H9 (cell line): ENCODE measurements around the gene OR14A2. TPM values are rescaled to one million over a fixed set of nuclear protein-coding genes. Genes with fewer than 3 reads are reported as not detected.

ENCODE experiments used
- DNase-seq: peaks from one replicate; pipeline ENCODE4 v3.0.0-alpha.2; 2017
- H2AFZ ChIP-seq: one replicate; pipeline ENCODE4 v1.6.1; 2013; ENCODE audit warnings: mild to moderate bottlenecking, low read length, control low read depth, moderate library complexity
- H2AK5ac ChIP-seq: 2 replicates; pipeline ENCODE4 v1.6.1; 2013; ENCODE audit warnings: low read length, control low read depth, mixed read lengths; ENCODE audit not compliant: insufficient read length
- H2BK120ac ChIP-seq: one replicate; pipeline ENCODE4 v1.6.1; 2013; ENCODE audit warnings: low read depth, mild to moderate bottlenecking, low read length, control low read depth, inconsistent platforms; ENCODE audit not compliant: poor library complexity, severe bottlenecking
- H2BK12ac ChIP-seq: 2 replicates; pipeline ENCODE4 v1.6.1; 2013; ENCODE audit warnings: low read length, control low read depth, mixed read lengths, low read depth; ENCODE audit not compliant: insufficient read length
- H2BK15ac ChIP-seq: 2 replicates; pipeline ENCODE4 v1.6.1; 2013; ENCODE audit warnings: low read depth, low read length, control low read depth
- H2BK20ac ChIP-seq: one replicate; pipeline ENCODE4 v1.6.1; 2013; ENCODE audit warnings: low read depth, mild to moderate bottlenecking, low read length, control low read depth, inconsistent platforms; ENCODE audit not compliant: poor library complexity, severe bottlenecking
- H2BK5ac ChIP-seq: 2 replicates; pipeline ENCODE4 v1.6.1; 2013; ENCODE audit warnings: low read length, control low read depth, mixed read lengths; ENCODE audit not compliant: insufficient read length
- H3K14ac ChIP-seq: 2 replicates; pipeline ENCODE4 v1.6.1; 2013; ENCODE audit warnings: low read length, control low read depth; ENCODE audit not compliant: insufficient read depth
- H3K18ac ChIP-seq: 2 replicates; pipeline ENCODE4 v1.6.1; 2013; ENCODE audit warnings: low read depth, mild to moderate bottlenecking, mixed read lengths, low read length, control low read depth; ENCODE audit not compliant: insufficient read length
- H3K23ac ChIP-seq: 2 replicates; pipeline ENCODE4 v1.6.1; 2013; ENCODE audit warnings: low read length, control low read depth, mixed read lengths, low read depth; ENCODE audit not compliant: insufficient read length
- H3K23me2 ChIP-seq: 2 replicates; pipeline ENCODE4 v1.6.1; 2013; ENCODE audit warnings: low read depth, mild to moderate bottlenecking, mixed read lengths, low read length, control low read depth; ENCODE audit not compliant: insufficient read length, poor library complexity, severe bottlenecking
- H3K27ac ChIP-seq: 2 replicates; pipeline ENCODE4 v1.5.1; 2013; ENCODE audit warnings: low read length, control low read depth, mixed read lengths, low read depth; ENCODE audit not compliant: insufficient read length
- H3K27me3 ChIP-seq: 2 replicates; pipeline ENCODE4 v1.6.1; 2013; ENCODE audit warnings: low read length, control low read depth, inconsistent platforms; ENCODE audit not compliant: insufficient read depth
- H3K4ac ChIP-seq: 2 replicates; pipeline ENCODE4 v1.6.1; 2013; ENCODE audit warnings: low read depth, mild to moderate bottlenecking, control low read depth, inconsistent platforms, low read length, moderate library complexity
- H3K4me1 ChIP-seq: 2 replicates; pipeline ENCODE4 v1.6.1; 2013; ENCODE audit warnings: low read length, control low read depth, inconsistent platforms; ENCODE audit not compliant: insufficient read depth
- H3K4me2 ChIP-seq: 2 replicates; pipeline ENCODE4 v1.6.1; 2013; ENCODE audit warnings: low read length, control low read depth, mixed read lengths; ENCODE audit not compliant: insufficient read length, insufficient read depth
- H3K56ac ChIP-seq: 2 replicates; pipeline ENCODE4 v1.6.1; 2013; ENCODE audit warnings: low read depth, mild to moderate bottlenecking, mixed read lengths, low read length, control low read depth; ENCODE audit not compliant: insufficient read length
- H3K79me1 ChIP-seq: 2 replicates; pipeline ENCODE4 v1.6.1; 2013; ENCODE audit warnings: low read depth, mild to moderate bottlenecking, moderate library complexity, low read length, control low read depth, inconsistent platforms; ENCODE audit not compliant: insufficient read depth, poor library complexity, severe bottlenecking
- H3K79me2 ChIP-seq: 2 replicates; pipeline ENCODE4 v1.6.1; 2013; ENCODE audit warnings: low read length, control low read depth, inconsistent platforms; ENCODE audit not compliant: insufficient read depth
- H3K9ac ChIP-seq: 2 replicates; pipeline ENCODE4 v1.6.1; 2013; ENCODE audit warnings: low read length, control low read depth, mixed read lengths; ENCODE audit not compliant: insufficient read length; ENCODE audit errors: extremely low read depth
- H3K9me3 ChIP-seq: one replicate; pipeline ENCODE4 v1.6.1; 2013; ENCODE audit warnings: low read depth, low read length, inconsistent platforms; ENCODE audit not compliant: control insufficient read depth
- H3T11ph ChIP-seq: one replicate; pipeline ENCODE4 v1.6.1; 2013; ENCODE audit warnings: mild to moderate bottlenecking, low read length, control low read depth, inconsistent platforms
- H4K20me1 ChIP-seq: one replicate; pipeline ENCODE4 v1.6.1; 2013; ENCODE audit not compliant: control insufficient read depth, insufficient read length, insufficient read depth
- H4K5ac ChIP-seq: 2 replicates; pipeline ENCODE4 v1.6.1; 2013; ENCODE audit warnings: low read depth, mild to moderate bottlenecking, mixed read lengths, low read length, control low read depth; ENCODE audit not compliant: insufficient read length
- H4K8ac ChIP-seq: replicated peaks from 2 replicates; pipeline ENCODE4 v1.6.1; 2013; ENCODE audit warnings: low read length, control low read depth, mixed read lengths, low read depth; ENCODE audit not compliant: insufficient read length
- H4K91ac ChIP-seq: 2 replicates; pipeline ENCODE4 v1.6.1; 2013; ENCODE audit warnings: low read depth, mild to moderate bottlenecking, moderate library complexity, mixed read lengths, low read length, control low read depth; ENCODE audit not compliant: insufficient read length
- H3K27ac Mint-ChIP-seq, 3 experiments: 2 replicates in 2 of 3; 3 replicates in 1 of 3; pipeline ENCODE4 v1.8.0; 2020 to 2021; ENCODE audit warnings: mixed read lengths in 3 of 3, mild to moderate bottlenecking in 1 of 3, moderate library complexity in 1 of 3
- H3K27me3 Mint-ChIP-seq: 2 replicates; pipeline ENCODE4 v1.8.0; 2021; ENCODE audit warnings: low read depth, mild to moderate bottlenecking, moderate library complexity, mixed read lengths
- H3K36me3 Mint-ChIP-seq, 3 experiments: 2 replicates in 2 of 3; 3 replicates in 1 of 3; pipeline ENCODE4 v1.8.0; 2020 to 2021; ENCODE audit warnings: low read depth in 3 of 3, mixed read lengths in 3 of 3; ENCODE audit not compliant: insufficient read depth in 1 of 3
- H3K4me1 Mint-ChIP-seq, 2 experiments: 2 replicates each; pipeline ENCODE4 v1.8.0; 2020; ENCODE audit warnings: mixed read lengths in 2 of 2
- H3K4me3 Mint-ChIP-seq, 2 experiments: 2 replicates in 1 of 2; 3 replicates in 1 of 2; pipeline ENCODE4 v1.8.0; 2020 to 2021; ENCODE audit warnings: mild to moderate bottlenecking in 2 of 2, mixed read lengths in 2 of 2, moderate library complexity in 1 of 2
- H3K9me3 Mint-ChIP-seq, 2 experiments: 2 replicates in 1 of 2; 3 replicates in 1 of 2; pipeline ENCODE4 v1.8.0; 2020; ENCODE audit warnings: mild to moderate bottlenecking in 2 of 2, mixed read lengths in 2 of 2, moderate library complexity in 1 of 2
- WGBS: extraction: QIAGEN DNeasy Blood & Tissue Kit; methylation state at CpG from one replicate; pipeline ENCODE4 v1.1.7; 2013; ENCODE audit warnings: missing lambda C conversion rate, low lambda C conversion rate, mixed read lengths; ENCODE audit not compliant: insufficient read length; ENCODE audit errors: extremely low coverage; 5-methylcytosine and 5-hydroxymethylcytosine counted together
- total RNA-seq: library from RNA; stranded (reverse); gene quantifications from 2 replicates; pipeline ENCODE4 v1.2.1, GENCODE V29; 2021
- TF ChIP-seq, protein P1 (sequence below): fragments of 200-600 bp; sonication (generic); conservative IDR thresholded peaks from 3 replicates; pipeline ENCODE4 v1.8.0; 2021; ENCODE audit warnings: antibody characterized with exemption, mild to moderate bottlenecking

Gene OR14A2
- total RNA-seq, 1 experiment from 2014 or later: not detected

DNA sequence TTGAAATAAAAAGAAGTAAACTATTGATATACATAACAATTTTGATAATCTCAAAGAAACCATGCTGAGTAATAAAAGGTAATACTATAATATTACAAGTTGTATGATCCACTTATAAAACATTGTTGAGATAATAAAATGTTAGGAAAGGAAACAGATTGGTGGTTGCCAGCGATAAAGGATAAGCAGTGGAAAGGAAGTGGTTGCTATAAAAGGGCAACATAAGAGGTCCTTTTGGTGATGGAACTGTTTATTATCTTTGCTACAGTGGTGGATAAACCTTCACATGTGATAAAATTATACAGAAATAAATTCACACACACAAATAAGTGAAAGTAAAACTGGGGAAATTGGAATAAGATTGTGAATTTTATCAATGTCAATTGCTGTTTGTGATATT lies 46.6 kb downstream of the OR14A2 start:
- no CpG with 5 or more reads among the region's 1 CpG for WGBS
- Histone ChIP-seq H3K79me2 (no peaks in the 10 kb centered on the region), H2BK15ac (no peak overlapping the region), H4K8ac (no peak overlapping the region), H4K5ac (no peak overlapping the region), H3K79me1 (no peaks in the 10 kb centered on the region), H4K91ac (no peak overlapping the region), H3T11ph (no peak overlapping the region), H3K4me1 (no peaks in the 10 kb centered on the region), H3K56ac (no peak overlapping the region), H3K9ac (no peak overlapping the region), H3K23me2 (no peaks in the 10 kb centered on the region), H2AK5ac (no peak overlapping the region), H3K4me2 (no peak overlapping the region), H3K27me3 (no peaks in the 10 kb centered on the region), H2BK12ac (no peak overlapping the region), H3K14ac (no peak overlapping the region), H3K18ac (no peak overlapping the region), H2BK120ac (no peak overlapping the region), H3K9me3 (peaks cover 5% of the 10 kb centered on the region), H2AFZ (no peak overlapping the region), H3K23ac (no peak overlapping the region), H3K4ac (no peak overlapping the region), H3K27ac (no peak overlapping the region), H2BK20ac (no peak overlapping the region), H2BK5ac (no peak overlapping the region), H4K20me1 (no peaks in the 10 kb centered on the region)
- DNase-seq: no peak
- Mint-ChIP-seq H3K4me1 (no peaks in the 10 kb centered on the region), H3K27ac (no peak overlapping the region), H3K4me3 (no peak overlapping the region), H3K27me3 (no peaks in the 10 kb centered on the region; the same call in 1 of the 2 replicates), H3K9me3 (peaks cover 42 to 55% of the 10 kb centered on the region in 2 experiments), H3K36me3 (peaks cover 0 to 3% (median 2%) of the 10 kb centered on the region in 3 experiments; a peak in 3 of 7 replicates)
- TF ChIP-seq, protein P1, sequence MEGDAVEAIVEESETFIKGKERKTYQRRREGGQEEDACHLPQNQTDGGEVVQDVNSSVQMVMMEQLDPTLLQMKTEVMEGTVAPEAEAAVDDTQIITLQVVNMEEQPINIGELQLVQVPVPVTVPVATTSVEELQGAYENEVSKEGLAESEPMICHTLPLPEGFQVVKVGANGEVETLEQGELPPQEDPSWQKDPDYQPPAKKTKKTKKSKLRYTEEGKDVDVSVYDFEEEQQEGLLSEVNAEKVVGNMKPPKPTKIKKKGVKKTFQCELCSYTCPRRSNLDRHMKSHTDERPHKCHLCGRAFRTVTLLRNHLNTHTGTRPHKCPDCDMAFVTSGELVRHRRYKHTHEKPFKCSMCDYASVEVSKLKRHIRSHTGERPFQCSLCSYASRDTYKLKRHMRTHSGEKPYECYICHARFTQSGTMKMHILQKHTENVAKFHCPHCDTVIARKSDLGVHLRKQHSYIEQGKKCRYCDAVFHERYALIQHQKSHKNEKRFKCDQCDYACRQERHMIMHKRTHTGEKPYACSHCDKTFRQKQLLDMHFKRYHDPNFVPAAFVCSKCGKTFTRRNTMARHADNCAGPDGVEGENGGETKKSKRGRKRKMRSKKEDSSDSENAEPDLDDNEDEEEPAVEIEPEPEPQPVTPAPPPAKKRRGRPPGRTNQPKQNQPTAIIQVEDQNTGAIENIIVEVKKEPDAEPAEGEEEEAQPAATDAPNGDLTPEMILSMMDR: no peak
